Neural progenitor cell (in vitro differentiated cells): ENCODE measurements around the gene COG4.

Source experiments
- EZH2 ChIP-seq: fragments of 200-600 bp; sonication (generic); IDR thresholded peaks from 2 replicates; pipeline ENCODE4 v1.6.1; 2017; ENCODE audit warnings: antibody characterized with exemption, mild to moderate bottlenecking, moderate library complexity
- EZH2phosphoT487 ChIP-seq: fragments of 200-600 bp; sonication (generic); IDR thresholded peaks from 2 replicates; pipeline ENCODE4 v1.6.1; 2017; ENCODE audit warnings: antibody characterized with exemption
- TF ChIP-seq, protein P1 (sequence below): fragments of 200-600 bp; sonication (generic); IDR thresholded peaks from 2 replicates; pipeline ENCODE4 v1.5.1; 2017; ENCODE audit warnings: antibody characterized with exemption, mild to moderate bottlenecking

DNA sequence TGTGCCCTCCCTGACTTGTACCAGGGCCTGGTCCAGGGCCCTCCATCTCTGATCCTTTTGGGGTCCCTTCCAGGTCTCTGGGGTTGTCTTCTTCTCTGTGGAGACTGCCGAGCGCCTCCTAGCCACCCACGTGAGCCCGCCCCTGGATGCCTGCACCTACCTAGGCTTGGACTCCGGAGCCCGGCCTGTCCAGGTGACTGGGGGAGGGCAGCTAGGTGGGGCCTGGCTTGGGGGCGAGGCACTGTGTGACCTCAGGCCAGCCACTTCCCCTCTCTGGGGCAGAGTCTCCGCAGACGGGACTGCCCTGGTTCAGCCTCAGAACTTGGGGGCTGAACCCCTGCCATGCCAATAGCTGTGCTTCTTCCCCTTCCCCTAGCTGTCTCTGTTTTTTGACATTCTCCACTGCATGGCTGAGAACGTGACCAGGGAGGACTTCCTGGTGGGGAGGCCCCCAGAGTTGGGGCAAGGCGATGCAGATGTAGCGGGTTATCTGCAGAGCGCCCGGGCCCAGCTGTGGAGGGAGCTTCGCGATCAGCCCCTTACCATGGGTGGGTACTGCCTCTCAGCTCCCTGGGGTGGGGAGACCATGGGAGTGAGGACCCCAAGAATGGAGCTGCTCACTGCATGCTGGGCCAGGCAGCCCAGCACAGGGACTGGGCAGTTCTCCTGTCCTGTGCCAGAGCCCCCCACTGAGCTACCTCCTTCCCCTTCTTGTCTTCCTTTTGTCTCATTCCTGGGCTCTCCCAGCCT, 54.4 kb downstream of the COG4 start:
- TF ChIP-seq, protein P1, sequence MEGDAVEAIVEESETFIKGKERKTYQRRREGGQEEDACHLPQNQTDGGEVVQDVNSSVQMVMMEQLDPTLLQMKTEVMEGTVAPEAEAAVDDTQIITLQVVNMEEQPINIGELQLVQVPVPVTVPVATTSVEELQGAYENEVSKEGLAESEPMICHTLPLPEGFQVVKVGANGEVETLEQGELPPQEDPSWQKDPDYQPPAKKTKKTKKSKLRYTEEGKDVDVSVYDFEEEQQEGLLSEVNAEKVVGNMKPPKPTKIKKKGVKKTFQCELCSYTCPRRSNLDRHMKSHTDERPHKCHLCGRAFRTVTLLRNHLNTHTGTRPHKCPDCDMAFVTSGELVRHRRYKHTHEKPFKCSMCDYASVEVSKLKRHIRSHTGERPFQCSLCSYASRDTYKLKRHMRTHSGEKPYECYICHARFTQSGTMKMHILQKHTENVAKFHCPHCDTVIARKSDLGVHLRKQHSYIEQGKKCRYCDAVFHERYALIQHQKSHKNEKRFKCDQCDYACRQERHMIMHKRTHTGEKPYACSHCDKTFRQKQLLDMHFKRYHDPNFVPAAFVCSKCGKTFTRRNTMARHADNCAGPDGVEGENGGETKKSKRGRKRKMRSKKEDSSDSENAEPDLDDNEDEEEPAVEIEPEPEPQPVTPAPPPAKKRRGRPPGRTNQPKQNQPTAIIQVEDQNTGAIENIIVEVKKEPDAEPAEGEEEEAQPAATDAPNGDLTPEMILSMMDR: no peak
- TF ChIP-seq EZH2phosphoT487: no peak
- no peak for TF ChIP-seq EZH2
